ENCODE results near the gene ABR.
"Not testable (repeated sequence)": the region's sequence is repeated elsewhere in the genome, so short reads cannot be mapped to it uniquely, and the experiment has no call there.

The ABR gene

DNA sequence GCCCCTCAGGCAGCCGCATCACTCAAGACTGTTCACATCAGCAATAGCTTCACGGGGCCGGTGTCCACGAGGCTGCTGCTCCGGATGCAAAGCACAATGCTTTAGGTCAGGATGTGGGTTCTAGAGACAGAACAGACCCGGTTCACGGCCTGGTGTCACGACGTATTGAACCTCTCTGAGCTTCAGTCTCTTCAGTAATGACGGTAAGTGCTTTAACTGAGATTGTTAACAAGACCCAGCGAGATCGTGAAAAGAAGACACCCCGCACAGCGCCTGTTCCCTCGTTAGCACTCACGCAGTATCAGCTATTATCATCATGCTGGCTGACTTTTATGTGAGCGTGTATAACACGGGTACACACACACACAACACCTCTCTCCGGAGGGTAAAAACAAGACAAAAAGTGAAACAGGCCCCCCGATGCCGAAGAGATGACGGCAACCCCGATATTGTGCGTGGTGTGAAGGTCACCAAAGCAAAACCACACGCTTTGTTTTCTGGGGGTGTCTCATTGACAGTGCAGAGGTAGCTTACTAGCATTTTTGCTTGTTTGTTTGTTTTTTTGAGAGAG lies 21.4 kb upstream of the ABR start:
- no peak for DNase-seq

DNA sequence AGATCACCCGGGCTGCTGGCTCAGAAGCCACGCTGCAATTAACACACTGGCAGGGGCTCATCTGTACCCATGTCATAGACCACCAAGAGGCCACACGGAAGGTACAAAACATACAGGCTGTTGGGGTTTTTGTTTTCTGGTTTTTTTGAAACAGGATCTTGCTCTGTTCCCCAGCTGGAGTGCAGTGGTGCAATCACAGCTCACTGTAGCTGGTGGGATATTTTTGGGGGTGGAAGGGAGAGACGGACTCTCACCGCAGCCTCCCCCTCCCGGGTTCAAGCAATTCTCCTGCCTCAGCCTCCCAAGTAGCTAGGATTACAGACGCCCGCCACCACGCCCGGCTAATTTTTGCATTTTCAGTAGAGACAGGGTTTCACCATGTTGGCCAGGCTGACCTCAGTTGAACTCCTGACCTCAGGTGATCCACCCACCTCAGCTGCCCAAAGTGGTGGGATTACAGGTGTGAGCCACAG lies 19.5 kb upstream of the ABR start:
- DNase-seq, result not testable (repeated sequence)

DNA sequence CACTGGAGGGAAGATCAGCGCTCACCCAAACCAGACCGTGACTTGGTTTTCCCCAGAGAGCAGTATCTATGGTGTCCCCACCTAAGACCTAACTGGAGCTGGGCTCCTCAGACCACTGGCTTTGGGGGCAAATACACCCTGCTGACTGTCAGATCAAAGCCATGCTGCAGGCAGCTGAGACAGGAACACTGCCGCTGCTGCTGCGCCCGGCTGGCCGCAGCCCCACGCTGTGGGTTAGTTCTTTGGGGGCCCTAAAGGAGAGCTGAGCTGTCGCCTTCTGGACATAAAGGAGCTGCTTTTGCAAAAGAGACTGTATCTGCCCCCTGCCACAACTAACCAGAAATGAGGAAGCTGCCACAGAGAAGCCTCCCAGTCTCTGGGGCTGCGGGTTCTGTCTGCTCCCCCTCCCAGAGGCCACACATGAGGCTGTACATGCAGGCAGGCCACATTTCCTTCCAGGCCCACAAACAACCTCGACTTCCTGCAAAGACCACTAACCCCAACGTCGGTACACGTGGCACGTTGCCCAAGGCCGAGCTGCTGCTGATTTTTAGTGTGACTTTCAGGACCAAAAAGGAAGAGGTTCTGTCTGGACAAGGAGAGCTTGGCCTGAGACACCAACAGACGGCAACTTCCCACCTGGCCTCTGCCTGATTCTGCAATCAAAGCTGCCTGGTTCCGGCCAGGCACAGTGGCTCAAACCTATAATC lies 18.2 kb upstream of the ABR start:
- peak; percentile 65 to 87 for DNase-seq

DNA sequence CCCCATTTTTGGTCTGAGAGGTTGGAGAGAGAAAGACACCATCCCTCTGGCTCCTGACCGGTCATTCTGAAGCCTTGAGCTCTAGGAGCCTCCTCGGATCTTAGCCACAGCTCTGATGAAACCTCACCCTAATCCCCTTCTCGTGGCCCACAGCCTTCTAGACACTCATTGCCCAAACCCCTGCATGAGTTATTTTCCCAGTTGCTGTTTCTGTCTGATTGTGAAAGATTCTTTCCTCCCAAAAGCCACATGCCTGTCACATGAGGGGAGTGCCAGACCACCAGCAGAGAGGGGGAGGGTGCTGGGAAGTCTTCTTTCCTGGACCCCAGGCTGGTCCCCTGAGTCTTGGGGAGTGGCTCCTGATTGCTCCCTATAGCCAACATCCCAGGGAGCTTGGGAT lies 17.6 kb upstream of the ABR start:
- no peak for DNase-seq

DNA sequence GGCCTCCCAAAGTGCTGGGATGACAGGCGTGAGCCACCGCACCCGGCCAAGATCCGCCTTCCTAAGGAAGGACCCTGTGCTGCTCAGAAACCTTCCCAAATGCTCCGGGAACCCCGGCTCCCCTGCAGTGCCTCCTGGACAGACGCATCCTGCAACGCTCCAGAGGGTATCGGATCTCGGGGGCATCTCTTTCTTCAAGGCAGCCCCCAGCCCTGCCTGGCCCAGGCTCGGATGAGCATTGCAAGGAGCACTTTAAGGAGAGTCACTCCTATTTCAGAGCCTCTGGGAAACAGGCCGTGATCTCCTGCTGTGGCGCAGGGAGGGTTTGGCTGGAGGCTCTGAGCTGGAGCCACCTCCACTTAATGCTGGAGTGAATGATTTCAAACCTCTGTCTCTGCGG lies 17.2 kb upstream of the ABR start:
- DNase-seq, result no peak

DNA sequence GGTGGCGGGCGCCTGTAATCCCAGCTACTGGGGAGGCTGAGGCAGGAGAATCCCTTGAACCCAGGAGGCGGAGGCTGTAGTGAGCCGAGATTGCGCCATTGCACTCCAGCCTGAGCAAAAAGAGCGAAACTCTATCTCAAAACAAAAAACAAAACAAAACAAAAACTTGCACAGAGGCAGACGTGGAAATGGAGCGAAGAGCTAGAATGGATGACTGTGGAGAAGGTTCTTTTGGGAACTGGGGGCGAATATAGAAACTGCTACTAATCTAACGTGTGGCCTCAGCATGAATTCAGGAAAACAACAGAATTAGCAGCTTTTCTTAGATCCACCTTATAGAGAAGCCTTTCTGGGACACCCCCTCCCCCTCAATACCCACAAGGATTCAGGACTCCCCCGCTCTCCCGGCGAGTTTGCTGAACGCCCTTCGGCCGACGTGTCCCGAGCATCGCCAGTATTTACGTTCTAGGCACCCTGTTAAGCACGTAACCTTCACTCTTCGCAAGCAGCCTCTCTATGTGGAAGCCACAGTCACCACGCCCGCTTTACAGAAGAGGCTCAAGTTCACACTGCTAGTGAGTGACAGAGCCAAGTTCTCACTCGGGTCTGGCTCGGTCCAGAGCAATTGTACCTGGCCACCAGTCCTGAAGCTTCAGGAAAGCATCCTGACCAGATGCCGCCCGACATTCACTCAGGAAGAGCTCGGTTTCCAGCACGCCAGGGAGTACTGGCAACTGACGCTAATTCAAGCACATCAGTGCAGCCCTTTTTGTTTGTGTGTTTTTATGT lies 13.3 kb upstream of the ABR start:
- DNase-seq, result no peak

DNA sequence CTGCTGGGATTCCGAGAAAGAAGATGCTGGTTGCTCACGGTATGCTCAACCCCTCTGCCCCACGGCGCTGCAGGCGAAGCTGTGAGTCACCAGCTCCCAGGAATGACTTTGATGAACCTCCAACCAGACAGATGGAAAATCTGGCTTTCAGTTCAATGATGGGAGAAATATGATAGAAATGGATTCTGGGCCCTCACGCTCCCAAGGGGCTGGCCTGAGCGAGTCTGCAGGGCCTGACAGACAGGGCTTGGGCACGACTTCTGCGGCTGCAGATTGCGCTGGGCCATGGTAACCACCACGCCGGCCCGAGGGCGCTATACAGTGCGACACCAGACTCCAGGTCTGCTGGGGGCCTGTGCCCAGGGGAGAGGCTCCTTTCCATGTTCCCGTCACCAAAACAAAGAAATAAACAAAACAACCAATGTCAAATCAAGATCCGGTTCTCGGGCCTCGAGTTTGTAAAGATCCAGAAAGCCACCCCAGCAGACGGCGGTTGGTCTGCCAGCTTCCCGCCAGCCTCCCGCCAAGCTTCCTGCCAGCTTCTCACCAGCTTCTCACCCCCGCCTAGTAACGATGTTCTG lies 11.1 kb upstream of the ABR start:
- DNase-seq, result no peak

DNA sequence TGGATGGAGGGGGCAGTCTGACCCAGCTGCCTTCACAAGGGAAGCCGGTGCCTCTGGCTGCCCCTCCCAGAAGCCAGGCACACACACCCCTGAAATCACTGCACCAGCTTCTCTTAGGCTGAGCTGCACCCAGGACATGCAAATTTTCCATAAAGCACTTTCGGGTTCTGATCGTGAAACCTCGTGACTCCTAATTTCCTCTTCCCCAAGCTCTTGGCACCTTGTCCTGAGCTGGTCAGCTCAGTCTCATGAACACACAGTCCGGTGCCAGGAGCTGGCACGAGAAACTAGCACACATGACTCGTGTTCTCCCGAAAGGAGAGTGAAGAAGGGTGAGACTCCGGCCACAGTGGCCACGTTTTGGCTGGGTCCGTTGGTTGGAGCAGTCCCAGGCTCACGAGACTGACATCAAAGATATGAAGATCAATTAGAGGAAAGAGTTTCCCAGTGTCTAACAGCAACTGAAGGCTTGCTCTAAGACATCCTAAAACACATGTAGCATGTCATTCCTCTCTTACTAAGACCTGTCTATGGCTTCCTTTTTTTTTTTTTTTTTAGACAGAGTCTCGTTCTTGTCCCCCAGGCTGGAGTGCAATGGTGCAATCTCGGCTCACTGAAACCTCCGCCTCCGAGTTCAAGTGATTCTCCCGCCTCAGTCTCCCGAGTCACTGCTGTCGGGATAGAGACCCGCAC lies 9.2 kb upstream of the ABR start:
- DNase-seq, result no peak

DNA sequence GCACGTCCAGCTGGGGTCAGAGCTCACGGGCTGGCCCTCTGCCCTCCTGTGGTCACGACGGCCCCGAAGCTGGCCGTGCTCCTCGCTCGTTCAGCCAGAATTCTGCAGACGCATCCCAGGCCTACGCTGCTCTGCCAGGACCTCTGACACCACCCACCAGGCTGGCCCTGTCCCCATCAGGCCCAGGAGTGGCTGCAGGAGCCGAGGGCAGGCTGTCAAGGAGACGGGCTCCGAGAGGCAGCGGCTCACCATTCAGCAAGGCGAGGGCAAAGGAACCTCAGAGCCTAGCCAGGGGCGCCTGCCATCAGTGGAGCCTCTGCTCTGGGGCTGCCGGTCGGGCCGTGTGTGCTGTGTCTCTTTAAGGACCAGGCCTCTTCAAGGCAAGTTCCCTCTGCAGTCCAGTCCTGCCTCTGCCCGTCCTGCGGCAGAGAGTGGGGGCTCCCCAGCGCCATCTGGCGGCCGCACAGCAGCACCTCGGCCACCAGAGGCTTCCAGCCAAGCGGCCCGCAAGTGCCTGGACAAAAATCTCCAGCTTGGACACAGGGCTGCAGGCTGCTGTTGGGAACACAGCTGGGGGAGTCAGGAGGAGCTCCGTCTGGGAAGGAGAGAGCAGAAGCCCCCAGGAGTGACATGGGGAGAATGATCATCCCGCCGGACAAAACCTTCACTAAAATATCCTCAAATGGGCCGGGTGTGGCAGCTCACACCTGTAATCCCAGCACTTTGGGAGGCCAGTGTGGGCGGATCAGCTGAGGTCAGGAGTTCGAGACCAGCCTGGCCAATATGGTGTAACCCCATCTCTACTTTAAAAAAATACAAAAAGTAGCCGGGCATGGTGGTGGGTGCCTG lies 7.4 kb upstream of the ABR start:
- DNase-seq, result peak; percentile 43 to 53

DNA sequence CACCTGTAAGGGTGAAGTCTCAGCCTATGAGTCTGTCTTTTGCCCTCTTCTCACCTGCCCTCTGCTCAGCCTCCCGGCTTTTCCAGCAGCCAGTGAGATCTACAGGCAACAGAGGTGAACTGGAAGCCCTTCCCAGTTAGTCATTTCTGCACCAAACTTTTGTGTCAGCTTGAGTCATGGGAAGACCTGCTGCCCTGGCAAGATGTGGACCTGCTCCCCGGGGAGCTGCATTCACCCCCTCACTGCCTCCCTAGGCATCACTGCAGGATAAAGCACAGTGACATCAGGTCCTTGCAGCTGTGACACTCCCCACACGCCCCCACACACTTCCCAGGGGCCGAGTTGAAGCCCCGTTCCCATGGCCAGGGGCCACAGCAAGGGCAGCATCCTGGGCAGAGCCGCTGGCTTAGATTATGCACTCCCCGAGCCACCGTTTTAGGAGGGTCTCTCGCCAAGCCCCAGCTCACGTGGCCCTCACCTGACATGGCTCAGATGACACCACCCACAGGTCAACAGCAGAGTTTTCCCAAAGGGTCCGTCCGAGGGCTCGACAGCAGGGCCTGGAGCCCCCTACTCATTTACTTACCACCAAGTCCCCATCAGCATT lies 6.5 kb upstream of the ABR start:
- no peak for DNase-seq

DNA sequence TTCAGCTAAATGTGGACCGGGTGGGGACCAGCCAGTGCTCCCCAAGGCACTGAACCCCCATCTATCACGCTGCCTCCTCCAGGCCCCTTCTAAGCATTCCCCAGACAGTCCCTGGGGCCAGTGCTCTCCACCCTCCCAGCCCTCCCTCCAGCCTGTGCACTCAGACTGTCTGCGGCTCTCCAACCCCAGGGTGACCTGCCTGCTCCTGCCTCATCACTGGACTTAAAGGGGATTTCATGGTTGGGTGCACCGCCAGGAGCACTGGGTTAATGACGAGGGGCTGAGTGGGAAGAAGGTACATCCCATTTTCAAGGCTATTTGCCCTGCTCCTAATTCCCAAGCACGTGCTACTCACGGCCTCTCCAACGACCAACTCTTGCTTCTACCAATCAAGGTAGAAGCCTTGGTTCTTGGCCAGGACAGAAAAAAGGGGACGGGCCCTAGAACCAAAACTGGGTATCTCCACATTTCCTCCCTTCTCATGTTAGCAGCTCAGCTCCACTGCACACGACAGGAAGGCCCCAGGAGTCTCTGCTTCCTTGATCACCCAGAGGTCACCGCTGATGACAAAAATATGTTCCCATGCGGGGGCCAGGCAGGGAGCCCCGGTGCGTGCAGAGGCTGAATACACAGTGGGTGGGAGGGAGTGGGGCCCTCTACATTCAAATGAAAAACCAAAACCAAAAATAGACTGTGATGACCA lies 3.5 kb upstream of the ABR start:
- no peak for DNase-seq

DNA sequence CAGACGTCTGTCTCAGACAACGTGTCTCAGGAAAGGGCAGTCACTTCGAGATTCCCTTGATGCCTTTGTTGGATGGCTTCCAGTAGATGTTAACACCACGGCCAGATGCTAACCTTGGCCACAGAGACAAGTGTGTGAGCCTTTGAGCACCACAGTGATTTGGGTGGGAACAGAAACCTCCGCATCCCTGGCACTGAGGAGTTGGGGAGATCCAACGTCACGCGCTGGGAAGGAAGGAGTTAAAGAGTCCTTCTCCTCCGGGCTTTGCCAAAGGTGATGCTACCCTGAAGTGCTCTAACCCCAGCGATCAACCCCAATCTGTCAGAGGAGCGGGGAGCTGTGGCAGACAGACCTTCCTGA lies 3.0 kb upstream of the ABR start:
- DNase-seq, result no peak

DNA sequence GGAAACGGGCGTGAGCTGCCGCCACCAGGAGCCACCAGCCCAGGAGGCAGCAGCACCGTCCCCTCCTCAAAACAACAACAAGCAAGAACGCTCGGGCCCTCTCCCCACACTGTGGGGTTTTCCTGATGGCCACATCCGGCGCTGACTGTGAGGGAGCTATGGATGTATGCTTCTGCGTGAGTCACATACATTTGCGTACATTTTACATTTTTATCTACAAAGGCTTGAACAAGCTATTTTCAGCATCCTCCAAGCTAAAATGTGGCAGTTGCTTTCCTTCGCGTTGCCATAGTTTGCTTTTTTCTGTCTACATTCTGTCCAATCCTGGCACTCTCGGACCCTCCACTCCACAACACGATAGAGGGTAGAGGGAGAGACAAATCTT lies 2.0 kb upstream of the ABR start:
- no peak for DNase-seq

DNA sequence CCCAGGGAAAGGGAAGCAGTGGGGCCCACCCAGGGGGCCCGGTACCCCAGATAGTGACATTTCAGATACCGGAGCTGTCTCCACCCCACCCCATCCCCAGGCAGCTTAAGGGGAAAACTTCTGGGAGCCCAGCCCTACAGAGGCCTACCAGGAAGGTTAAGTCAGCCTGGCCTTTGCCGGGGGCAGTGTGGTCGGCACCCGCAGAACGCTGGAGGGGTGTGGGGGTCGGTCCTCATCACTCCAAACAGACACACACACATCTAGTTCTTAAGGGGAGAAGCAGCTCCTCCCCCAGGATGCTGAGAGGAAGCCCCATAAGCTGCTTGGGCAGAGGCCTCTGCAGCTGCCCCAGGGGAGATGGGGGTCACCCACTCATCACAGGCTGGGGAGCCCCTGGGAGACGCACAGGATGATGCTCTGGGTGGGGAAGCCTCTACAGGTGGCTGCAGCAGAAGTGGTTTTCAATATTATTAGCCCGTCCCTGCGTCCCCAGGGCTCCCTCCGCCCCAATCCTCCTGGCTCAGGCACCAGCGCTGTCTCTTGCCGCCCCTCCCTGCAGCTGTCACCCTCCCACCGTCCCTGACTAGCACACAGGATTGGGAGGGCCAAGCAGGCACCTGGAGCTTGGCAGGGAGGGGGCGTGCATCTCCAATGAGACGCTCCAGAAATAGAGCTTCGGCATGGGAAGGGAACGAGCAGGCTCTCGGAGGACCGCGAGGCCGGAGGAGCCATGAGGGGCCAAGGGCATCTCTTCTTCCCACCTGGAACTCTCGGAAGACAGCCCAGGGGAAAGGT lies 1.4 kb upstream of the ABR start:
- no peak for DNase-seq

DNA sequence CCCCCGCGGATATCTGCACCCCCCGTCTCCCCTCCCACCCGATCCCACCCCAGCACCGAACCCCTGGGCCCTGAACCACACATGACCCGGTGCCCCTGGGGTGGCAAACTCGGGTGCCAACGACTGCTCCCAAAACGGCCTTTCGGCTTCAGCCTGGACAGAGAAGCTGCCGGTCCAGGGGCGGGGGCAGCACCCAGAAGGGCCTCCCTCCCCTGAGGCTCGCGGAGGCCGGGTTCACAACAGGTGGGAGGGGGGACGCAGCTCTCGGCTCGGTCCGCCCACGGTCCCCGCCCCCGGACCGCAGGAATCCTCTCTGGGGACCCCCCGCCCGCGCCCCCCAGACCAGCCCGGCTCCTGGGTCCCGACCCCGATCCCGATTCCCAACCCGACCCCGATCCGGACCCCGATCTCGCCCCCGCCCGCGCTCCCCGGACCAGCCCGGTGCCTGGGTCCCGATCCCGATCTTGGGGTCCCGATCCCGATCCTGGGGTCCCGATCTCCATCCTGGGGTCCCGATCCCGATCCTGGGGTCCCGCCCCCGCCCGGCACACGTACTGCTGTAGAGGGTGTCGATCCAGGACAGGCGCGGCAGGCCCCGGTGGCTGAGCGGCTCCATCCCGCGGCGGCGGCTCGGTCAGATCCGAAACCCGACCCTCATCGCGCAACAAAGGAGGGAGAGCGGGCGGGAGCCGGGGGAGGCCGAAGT lies 516 bp downstream of the ABR start:
- DNase-seq, result peak in 1 of 2 donors; percentile 50

DNA sequence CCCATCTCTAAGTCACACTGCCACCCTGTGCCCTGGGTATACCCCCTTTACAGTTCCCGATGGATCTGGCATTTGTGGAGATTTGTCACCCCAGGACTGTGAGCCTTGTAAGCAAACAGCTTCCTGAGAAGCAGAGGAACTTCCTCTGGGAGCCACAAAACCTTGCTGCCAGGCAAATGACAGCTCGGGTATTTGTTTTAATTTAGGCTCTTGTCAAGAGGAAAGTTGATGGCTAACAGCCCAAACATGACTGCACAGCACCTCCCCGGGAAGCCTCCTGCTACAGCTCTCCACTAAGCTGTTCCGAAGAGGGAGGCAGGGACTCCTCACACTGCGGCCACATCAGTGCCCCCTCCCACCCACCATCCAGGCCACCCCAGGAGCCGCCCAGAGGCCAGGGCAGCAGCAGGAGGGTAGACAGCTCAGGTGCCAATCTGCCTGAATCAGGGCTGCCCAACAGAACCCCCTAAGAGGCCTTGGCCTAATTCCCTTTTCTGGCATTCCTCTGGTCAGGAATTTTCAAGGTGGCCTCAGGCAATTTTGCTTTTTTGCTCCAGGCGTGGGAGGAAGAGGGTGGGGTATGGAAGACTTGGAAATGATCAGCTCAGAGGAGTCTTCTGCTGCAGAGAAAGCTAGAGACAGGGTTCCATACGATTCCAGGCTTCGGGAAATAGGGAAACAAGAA lies 2.6 kb downstream of the ABR start:
- DNase-seq, result no peak

DNA sequence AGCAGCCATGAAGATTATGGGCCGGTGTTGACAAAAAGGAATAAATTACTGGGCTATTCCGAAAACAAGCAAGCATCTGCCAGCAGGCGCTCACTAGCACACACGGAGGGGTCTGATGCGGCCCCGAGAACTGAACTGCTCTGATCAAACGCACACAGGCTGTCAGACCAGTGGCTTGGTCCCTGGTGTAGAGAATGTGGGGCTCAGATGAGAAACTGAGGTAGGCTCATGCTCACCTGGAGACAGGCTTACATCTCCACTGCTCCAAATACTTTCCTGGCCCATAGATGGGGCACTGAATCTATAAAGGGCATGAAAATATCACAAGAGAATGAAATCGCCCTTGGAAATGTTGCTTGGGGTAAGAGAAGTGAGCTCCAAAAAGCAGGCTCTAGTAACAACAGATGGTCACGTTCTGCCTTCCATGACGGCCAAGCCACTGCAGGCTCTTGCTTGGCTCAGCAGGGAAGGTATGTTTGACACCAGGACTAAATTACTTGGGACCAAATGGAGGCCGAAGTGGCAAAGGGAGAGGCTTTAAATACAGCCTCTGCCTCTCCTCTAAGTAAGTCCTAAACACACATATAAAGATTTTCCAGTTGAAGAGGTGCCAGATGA lies 5.4 kb downstream of the ABR start:
- no peak for DNase-seq

DNA sequence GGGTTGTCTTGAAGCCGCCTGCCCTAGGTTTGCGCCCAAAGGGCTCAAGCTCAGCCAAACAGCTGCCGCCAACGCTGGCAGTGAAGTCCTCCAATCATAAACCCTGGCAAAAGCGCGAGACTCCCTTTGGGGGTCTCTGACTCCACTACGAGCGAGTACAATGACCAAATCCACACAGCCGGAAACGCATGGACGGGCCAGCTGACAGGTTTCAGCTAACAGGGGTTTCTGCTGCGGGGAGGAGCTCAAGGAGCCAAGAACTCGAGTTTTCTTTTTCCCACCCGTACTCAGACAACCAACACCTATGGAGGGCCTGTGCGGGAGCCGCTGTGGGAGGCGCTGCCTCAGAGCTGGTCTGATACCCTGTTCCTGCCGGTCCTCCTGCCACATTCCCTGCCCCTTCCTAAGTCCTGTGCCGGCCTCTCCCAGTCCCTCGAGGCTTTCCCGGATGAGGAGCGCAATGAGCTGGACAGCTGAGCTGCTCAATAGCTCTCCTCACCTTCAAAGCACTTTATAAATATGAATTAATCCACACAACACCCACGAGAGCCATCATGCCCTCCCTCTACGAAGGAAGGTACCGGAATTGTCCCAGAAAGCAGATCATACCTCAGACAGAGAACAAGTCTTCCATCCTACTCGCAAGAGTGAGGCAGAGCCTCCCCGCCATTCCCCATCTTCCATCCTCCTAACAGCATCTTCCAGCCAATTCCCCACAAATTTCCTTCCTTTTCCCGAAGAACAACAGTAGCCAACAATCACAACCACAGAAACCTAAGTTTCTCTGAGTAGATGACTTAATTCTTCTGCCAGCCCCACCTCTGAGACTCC lies 6.1 kb downstream of the ABR start:
- DNase-seq, result no peak
